Islet of Langerhans (tissue), 1 donor: ENCODE measurements around the gene CHST12.
"Not testable (repeated sequence)": the region's sequence is repeated elsewhere in the genome, so short reads cannot be mapped to it uniquely, and the experiment has no call there.

Source experiments
- FAIRE-seq: peaks from one replicate; lab custom pipeline; 2011; peaks lifted over from hg19 to GRCh38; lab: Jason Lieb, UNC

CHST12 gene

GRCh38 chr7:2378125-2378524, 25.3 kb upstream of the CHST12 start:
- FAIRE-seq: not testable (repeated sequence)

- no peak for FAIRE-seq
Measured at GRCh38 chr7:2379161-2379560, 24.2 kb upstream of the CHST12 start.

GRCh38 chr7:2379821-2380450, 23.5 kb upstream of the CHST12 start:
- no peak for FAIRE-seq

GRCh38 chr7:2380461-2380860, 22.9 kb upstream of the CHST12 start:
- FAIRE-seq: no peak

GRCh38 chr7:2381227-2381626, 22.2 kb upstream of the CHST12 start:
- no peak for FAIRE-seq

GRCh38 chr7:2381881-2382509, 21.4 kb upstream of the CHST12 start:
- FAIRE-seq: no peak

- FAIRE-seq: no peak
Measured at GRCh38 chr7:2383543-2384274, 19.7 kb upstream of the CHST12 start.

GRCh38 chr7:2384354-2385243, 18.8 kb upstream of the CHST12 start:
- FAIRE-seq: no peak

GRCh38 chr7:2386122-2386521, 17.3 kb upstream of the CHST12 start:
- FAIRE-seq: not testable (repeated sequence)

GRCh38 chr7:2386964-2387669, 16.3 kb upstream of the CHST12 start:
- FAIRE-seq: no peak

- FAIRE-seq: no peak
Measured at GRCh38 chr7:2387897-2388636, 15.3 kb upstream of the CHST12 start.

GRCh38 chr7:2388637-2388954, 14.8 kb upstream of the CHST12 start:
- no peak for FAIRE-seq

GRCh38 chr7:2390020-2390816, 13.2 kb upstream of the CHST12 start:
- FAIRE-seq: not testable (repeated sequence)

- no peak for FAIRE-seq
Measured at GRCh38 chr7:2393706-2394105, 9.7 kb upstream of the CHST12 start.

GRCh38 chr7:2394566-2395082, 8.8 kb upstream of the CHST12 start:
- FAIRE-seq: no peak

GRCh38 chr7:2398506-2398905, 4.9 kb upstream of the CHST12 start:
- FAIRE-seq: no peak

GRCh38 chr7:2399848-2400587, 3.4 kb upstream of the CHST12 start:
- FAIRE-seq: peak; percentile 21

GRCh38 chr7:2402687-2403013, 761 bp upstream of the CHST12 start:
- no peak for FAIRE-seq
